Naive thymus-derived CD8-positive, alpha-beta T cell (primary cell): ENCODE measurements around the gene VGLL3. TPM values are rescaled to one million over a fixed set of nuclear protein-coding genes. Genes with fewer than 3 reads are reported as not detected.

Source experiments
- ATAC-seq, 2 donors: fragments of 150-1000 bp; cut with Tn5 transposase in 1 of 2; sonication (Bioruptor Pico), chemical (Tn5 transposase) in 1 of 2; 1 replicate in 1 of 2; 2 replicates in 1 of 2; pipeline ENCODE4 v1.10.0; 2021; ENCODE audit warnings: mild to moderate bottlenecking in 2 of 2, moderate library complexity in 2 of 2
- POLR2A ChIA-PET: fragments of 350-600 bp; sonication (Branson Sonifier 250); formaldehyde crosslinking; loops from one replicate; lab custom pipeline; 2021; ENCODE audit warnings: antibody characterized with exemption; lab: Charles Lee
- DNase-seq, 10 donors: peaks; one replicate each; pipeline versions ENCODE4 v3.0.0 to v3.0.0-alpha.2; 2020 to 2022
- H3K27ac Mint-ChIP-seq, 10 donors: one replicate each; pipeline ENCODE4 v1.8.0; 2020 to 2022; ENCODE audit warnings: mild to moderate bottlenecking in 10 of 10, mixed read lengths in 10 of 10, moderate library complexity in 4 of 10, inconsistent platforms in 1 of 10
- H3K27me3 Mint-ChIP-seq, 5 donors: one replicate each; pipeline ENCODE4 v1.8.0; 2021 to 2022; ENCODE audit warnings: mixed read lengths in 5 of 5
- H3K36me3 Mint-ChIP-seq, 3 donors: one replicate each; pipeline ENCODE4 v1.8.0; 2020 to 2022; ENCODE audit warnings: mixed read lengths in 3 of 3, mild to moderate bottlenecking in 2 of 3, inconsistent platforms in 1 of 3
- H3K4me1 Mint-ChIP-seq, 4 donors: one replicate each; pipeline ENCODE4 v1.8.0; 2021 to 2022; ENCODE audit warnings: mixed read lengths in 4 of 4
- H3K4me3 Mint-ChIP-seq, 10 donors: one replicate each; pipeline ENCODE4 v1.8.0; 2020 to 2022; ENCODE audit warnings: mild to moderate bottlenecking in 10 of 10, mixed read lengths in 10 of 10, moderate library complexity in 6 of 10, inconsistent platforms in 1 of 10
- H3K9me3 Mint-ChIP-seq, 9 donors: one replicate each; pipeline ENCODE4 v1.8.0; 2020 to 2022; ENCODE audit warnings: mixed read lengths in 9 of 9, mild to moderate bottlenecking in 3 of 9, inconsistent platforms in 1 of 9, moderate library complexity in 1 of 9
- polyA plus RNA-seq, 3 donors: library from polyadenylated mRNA; unstranded; fragments of 300-500 nt; fragmentation: Illumina TruSeq; gene quantifications; one replicate each; pipeline ENCODE4 v1.2.3, GENCODE V29; 2021
- total RNA-seq, 8 experiments: library from RNA in 2 of 8; stranded (reverse) in 2 of 8; gene quantifications; one replicate each; pipeline ENCODE4 v1.2.3 and lab custom pipeline; 2021 to 2026

VGLL3 gene
- total and polyA plus RNA-seq, 5 experiments from 2014 or later = not detected

GRCh38 chr3:86965166-86965565 is 25.8 kb downstream of the VGLL3 start:
- DNase-seq (no peak), ATAC-seq (no peak)
- H3K27me3 Mint-ChIP-seq = no peaks in the 10 kb centered on the region
- no peaks in the 10 kb centered on the region for H3K4me1 Mint-ChIP-seq
- H3K9me3 Mint-ChIP-seq = peaks cover 0 to 7% (median 0%) of the 10 kb centered on the region in 9 donors
- POLR2A ChIA-PET = interaction anchor here (0.7 kb wide), 1 partner anchor 32 kb away, joined by 4 read pairs; no protein-coding TSS in a partner anchor
- H3K4me3 Mint-ChIP-seq = no peak overlapping the region
- no peak overlapping the region for H3K27ac Mint-ChIP-seq
- no peaks in the 10 kb centered on the region for H3K36me3 Mint-ChIP-seq

DNA sequence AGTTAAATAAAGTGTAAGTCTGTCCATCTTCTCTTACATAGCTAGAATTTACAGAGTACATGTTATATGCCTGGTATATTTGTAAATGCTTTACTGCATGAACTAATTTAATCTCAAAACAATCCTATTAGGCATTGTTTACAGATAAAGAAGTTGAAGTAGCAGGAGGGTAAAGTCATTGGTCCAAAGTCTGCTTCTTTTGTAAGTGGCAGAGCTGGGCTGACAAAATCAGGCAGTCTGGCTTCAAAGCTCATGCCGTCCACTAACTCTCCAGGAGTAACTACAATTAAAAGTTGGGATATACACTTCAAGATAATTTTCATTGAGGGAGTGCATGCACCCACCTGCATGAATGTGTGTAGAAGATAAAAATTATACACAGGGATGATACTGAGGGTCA is 27.3 kb downstream of the VGLL3 start:
- Mint-ChIP-seq H3K36me3 (no peaks in the 10 kb centered on the region), H3K27ac (no peak overlapping the region), H3K9me3 (peaks cover 0 to 4% (median 0%) of the 10 kb centered on the region in 9 donors), H3K4me3 (no peak overlapping the region), H3K4me1 (no peaks in the 10 kb centered on the region), H3K27me3 (no peaks in the 10 kb centered on the region)
- POLR2A ChIA-PET = no interaction called here
- ATAC-seq = no peak
- no peak for DNase-seq

DNA sequence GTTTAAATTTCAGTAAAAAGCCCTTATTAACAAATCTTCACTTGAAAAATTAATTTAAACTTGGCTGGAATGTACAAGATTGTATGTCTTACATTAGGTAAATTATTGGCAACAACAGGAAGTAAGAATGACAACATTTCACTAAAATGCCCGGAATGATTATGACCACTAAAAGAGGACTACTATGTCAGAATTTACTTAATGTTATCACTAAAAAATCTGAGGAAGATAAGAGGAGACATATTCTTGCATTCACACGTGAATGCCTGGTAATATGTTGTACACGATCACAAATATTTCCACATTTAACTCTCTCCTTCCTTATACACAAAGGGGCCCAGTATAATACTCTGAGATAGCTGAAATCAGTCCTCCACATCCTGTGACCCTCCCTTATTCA is 29.7 kb downstream of the VGLL3 start:
- H3K9me3 Mint-ChIP-seq = peaks cover 0 to 4% (median 0%) of the 10 kb centered on the region in 9 donors
- no peak overlapping the region for H3K4me3 Mint-ChIP-seq
- no peak overlapping the region for H3K27ac Mint-ChIP-seq
- H3K36me3 Mint-ChIP-seq = no peaks in the 10 kb centered on the region
- ATAC-seq (no peak), DNase-seq (no peak)
- POLR2A ChIA-PET = no interaction called here
- no peaks in the 10 kb centered on the region for H3K27me3 Mint-ChIP-seq
- H3K4me1 Mint-ChIP-seq = no peaks in the 10 kb centered on the region

GRCh38 chr3:86960550-86960949 is 30.4 kb downstream of the VGLL3 start:
- Mint-ChIP-seq H3K36me3 (no peaks in the 10 kb centered on the region), H3K27ac (no peak overlapping the region), H3K4me3 (no peak overlapping the region), H3K4me1 (no peaks in the 10 kb centered on the region), H3K9me3 (peaks cover 0 to 3% (median 0%) of the 10 kb centered on the region in 9 donors), H3K27me3 (no peaks in the 10 kb centered on the region)
- ATAC-seq (no peak), DNase-seq (no peak)
- POLR2A ChIA-PET = interaction anchor here (0.6 kb wide), 1 partner anchor 20 kb away, joined by 3 read pairs; no protein-coding TSS in a partner anchor

GRCh38 chr3:86958534-86958933 is 32.4 kb downstream of the VGLL3 start:
- H3K27ac Mint-ChIP-seq = no peak overlapping the region
- DNase-seq (no peak), ATAC-seq (no peak)
- H3K4me1 Mint-ChIP-seq = no peaks in the 10 kb centered on the region
- H3K4me3 Mint-ChIP-seq = no peak overlapping the region
- H3K9me3 Mint-ChIP-seq = peaks cover 0 to 2% (median 0%) of the 10 kb centered on the region in 9 donors
- peaks cover 0 to 3% (median 0%) of the 10 kb centered on the region in 5 donors for H3K27me3 Mint-ChIP-seq
- POLR2A ChIA-PET = no interaction called here
- H3K36me3 Mint-ChIP-seq = no peaks in the 10 kb centered on the region

GRCh38 chr3:86954747-86955146 is 36.2 kb downstream of the VGLL3 start:
- Mint-ChIP-seq H3K36me3 (no peaks in the 10 kb centered on the region), H3K27me3 (peaks cover 0 to 3% (median 0%) of the 10 kb centered on the region in 5 donors), H3K4me3 (no peak overlapping the region), H3K4me1 (no peaks in the 10 kb centered on the region), H3K27ac (no peak overlapping the region), H3K9me3 (peaks cover 0 to 2% (median 0%) of the 10 kb centered on the region in 9 donors)
- POLR2A ChIA-PET = no interaction called here
- ATAC-seq = no peak
- no peak for DNase-seq

DNA sequence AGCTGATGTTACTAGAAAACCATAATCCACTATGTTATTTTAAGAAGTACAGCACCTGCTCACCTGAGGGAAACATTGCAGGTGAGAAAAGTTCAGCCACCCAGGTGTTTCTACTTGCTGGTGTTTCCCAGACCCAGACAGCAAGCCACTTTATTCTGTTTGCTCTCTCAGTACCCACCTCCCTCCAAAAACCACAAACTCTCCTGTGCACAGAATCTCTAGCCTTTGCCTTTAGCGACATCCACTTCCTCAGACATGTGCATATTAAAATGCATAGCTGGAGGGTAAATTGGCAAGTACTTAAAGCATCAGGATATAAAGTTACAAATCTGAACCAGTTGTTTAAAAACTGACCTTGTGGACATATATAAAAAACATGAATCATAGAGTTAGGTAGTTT is 36.7 kb downstream of the VGLL3 start:
- H3K36me3 Mint-ChIP-seq = no peaks in the 10 kb centered on the region
- DNase-seq = no peak
- H3K4me1 Mint-ChIP-seq = no peaks in the 10 kb centered on the region
- no peak overlapping the region for H3K27ac Mint-ChIP-seq
- peaks cover 0 to 3% (median 0%) of the 10 kb centered on the region in 5 donors for H3K27me3 Mint-ChIP-seq
- H3K9me3 Mint-ChIP-seq = peaks cover 0 to 2% (median 0%) of the 10 kb centered on the region in 9 donors
- POLR2A ChIA-PET = no interaction called here
- no peak overlapping the region for H3K4me3 Mint-ChIP-seq
- ATAC-seq = no peak

GRCh38 chr3:86951322-86951721 is 39.6 kb downstream of the VGLL3 start:
- Mint-ChIP-seq H3K9me3 (peaks cover 0 to 4% (median 0%) of the 10 kb centered on the region in 9 donors), H3K27me3 (peaks cover 0 to 3% (median 0%) of the 10 kb centered on the region in 5 donors), H3K27ac (no peak overlapping the region), H3K4me1 (no peaks in the 10 kb centered on the region), H3K4me3 (no peak overlapping the region), H3K36me3 (no peaks in the 10 kb centered on the region)
- POLR2A ChIA-PET = no interaction called here
- no peak for ATAC-seq
- no peak for DNase-seq

DNA sequence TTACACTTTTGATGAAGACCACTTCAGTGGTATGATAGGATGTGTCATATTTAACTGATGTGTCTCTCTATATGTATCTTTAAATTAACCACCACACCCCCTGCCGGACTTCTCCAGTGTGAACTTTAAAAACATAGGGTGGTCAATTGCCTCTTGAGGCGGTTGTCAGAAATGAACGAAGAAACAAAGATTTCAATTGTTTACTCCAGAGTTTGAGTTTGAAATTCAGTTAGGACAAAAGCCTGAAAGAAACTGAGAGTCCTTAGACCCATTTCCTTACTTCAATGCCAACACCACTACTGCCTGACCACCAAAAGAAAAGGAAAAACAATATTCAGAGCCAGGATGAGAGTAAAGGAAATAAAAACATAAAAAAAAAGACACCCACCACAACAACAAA is 40.2 kb downstream of the VGLL3 start:
- Mint-ChIP-seq H3K9me3 (peaks cover 0 to 4% (median 0%) of the 10 kb centered on the region in 9 donors), H3K4me3 (no peak overlapping the region), H3K27me3 (peaks cover 0 to 3% (median 0%) of the 10 kb centered on the region in 5 donors), H3K36me3 (no peaks in the 10 kb centered on the region), H3K4me1 (no peaks in the 10 kb centered on the region), H3K27ac (no peak overlapping the region)
- POLR2A ChIA-PET = no interaction called here
- DNase-seq (no peak), ATAC-seq (no peak)

GRCh38 chr3:86949850-86950249 is 41.1 kb downstream of the VGLL3 start:
- no peak for DNase-seq
- POLR2A ChIA-PET = no interaction called here
- ATAC-seq = no peak
- Mint-ChIP-seq H3K9me3 (peaks cover 0 to 4% (median 0%) of the 10 kb centered on the region in 9 donors), H3K27me3 (peaks cover 0 to 3% (median 0%) of the 10 kb centered on the region in 5 donors), H3K4me3 (no peak overlapping the region), H3K27ac (no peak overlapping the region), H3K36me3 (no peaks in the 10 kb centered on the region), H3K4me1 (no peaks in the 10 kb centered on the region)

DNA sequence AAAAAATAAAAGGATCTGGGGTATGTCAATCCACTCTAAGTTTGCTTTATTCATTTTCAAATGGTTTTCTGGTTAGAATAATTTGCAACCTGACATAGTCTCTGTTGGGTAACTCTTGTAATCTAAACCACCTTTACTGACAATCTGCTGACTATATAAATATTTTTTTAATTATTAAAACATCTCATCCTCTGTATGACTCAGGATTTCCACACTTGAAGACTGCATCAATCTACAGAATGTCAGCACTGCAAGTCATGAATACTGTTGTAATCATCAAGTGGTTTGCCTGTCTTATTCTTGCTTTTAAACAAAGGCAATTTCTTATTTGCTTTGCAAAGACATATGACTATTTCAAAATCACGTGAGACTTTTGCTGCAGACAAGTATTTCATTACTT is 42.1 kb downstream of the VGLL3 start:
- DNase-seq = no peak
- H3K27me3 Mint-ChIP-seq = no peaks in the 10 kb centered on the region
- no peak overlapping the region for H3K4me3 Mint-ChIP-seq

GRCh38 chr3:86942206-86942605 is 48.7 kb downstream of the VGLL3 start:
- DNase-seq = no peak
- Mint-ChIP-seq H3K27ac (no peak overlapping the region), H3K4me3 (no peak overlapping the region), H3K36me3 (no peaks in the 10 kb centered on the region), H3K27me3 (peaks cover 0 to 4% (median 0%) of the 10 kb centered on the region in 5 donors), H3K4me1 (no peaks in the 10 kb centered on the region), H3K9me3 (peaks cover 0 to 2% (median 0%) of the 10 kb centered on the region in 9 donors)
- ATAC-seq = no peak
- POLR2A ChIA-PET = no interaction called here

More for the DNA sequence above, 42.1 kb downstream of the VGLL3 start:
- no peaks in the 10 kb centered on the region for H3K36me3 Mint-ChIP-seq
- no peak overlapping the region for H3K27ac Mint-ChIP-seq
- POLR2A ChIA-PET = no interaction called here
- H3K9me3 Mint-ChIP-seq = peaks cover 0 to 4% (median 0%) of the 10 kb centered on the region in 9 donors
- no peaks in the 10 kb centered on the region for H3K4me1 Mint-ChIP-seq
- no peak for ATAC-seq

DNA sequence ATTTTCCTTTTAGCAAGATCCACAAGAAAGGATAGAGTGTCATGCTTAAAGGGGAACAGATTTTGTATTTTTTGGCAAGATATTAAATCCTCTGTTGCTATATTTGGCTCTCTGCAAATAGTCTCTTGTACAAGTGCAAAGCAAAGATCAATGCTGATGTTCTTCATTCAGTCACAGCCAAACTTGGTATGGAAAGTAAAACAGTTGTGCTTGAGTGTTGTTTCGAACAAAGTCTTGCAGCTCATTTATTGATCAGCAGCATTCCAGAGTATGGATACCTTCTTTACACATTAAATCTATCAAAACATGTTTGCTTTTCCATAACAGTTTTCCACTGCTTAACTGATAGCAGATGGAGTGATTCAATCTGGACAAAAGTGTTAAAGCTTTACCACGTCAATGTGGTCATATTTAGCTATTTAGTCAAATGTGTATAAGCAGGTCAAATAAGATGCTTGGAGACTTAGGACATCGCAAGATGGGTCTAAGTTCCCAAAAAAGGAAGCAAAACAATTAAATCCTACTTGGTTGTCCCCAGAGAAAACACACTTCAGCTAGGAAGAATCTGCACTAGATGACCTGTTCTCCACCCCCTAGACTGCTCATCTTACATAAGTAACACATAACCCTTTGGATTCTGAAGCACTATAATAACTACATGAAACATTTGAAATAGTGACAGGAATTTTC is 52.4 kb downstream of the VGLL3 start:
- DNase-seq = no peak
- ATAC-seq = no peak
- no peak overlapping the region for H3K4me3 Mint-ChIP-seq
- POLR2A ChIA-PET = no interaction called here
- H3K27me3 Mint-ChIP-seq = peaks cover 0 to 8% (median 0%) of the 10 kb centered on the region in 5 donors
- H3K4me1 Mint-ChIP-seq = no peaks in the 10 kb centered on the region
- no peak overlapping the region for H3K27ac Mint-ChIP-seq
- H3K36me3 Mint-ChIP-seq = no peaks in the 10 kb centered on the region
- peaks cover 0 to 10% (median 4%) of the 10 kb centered on the region in 9 donors for H3K9me3 Mint-ChIP-seq
